ENCODE results near the gene C6orf120.

C6orf120 gene

GRCh38 chr6:169726963-169727362 lies 25.0 kb downstream of the C6orf120 start:
- Histone ChIP-seq H3K4me1 (ENCODE audit: control insufficient read depth in 1 of 2, insufficient read depth in 2 of 2, low read length in 2 of 2) (peaks cover 0 to 5% of the 10 kb centered on the region in 2 experiments), H3K79me2 (ENCODE audit: control insufficient read depth, insufficient read depth, low read length, poor library complexity) (peaks cover 9% of the 10 kb centered on the region), H4K91ac (ENCODE audit: low read depth, low read length) (no peak overlapping the region), H4K8ac (ENCODE audit: low read depth, low read length) (no peak overlapping the region), H3K36me3 (ENCODE audit: control insufficient read depth in 1 of 2, insufficient read depth in 2 of 2, low read length in 2 of 2) (no peaks in the 10 kb centered on the region), H3K4me3 (ENCODE audit: low read depth, low read length) (no peak overlapping the region), H2BK12ac (ENCODE audit: low read length) (no peak overlapping the region), H3K4me2 (ENCODE audit: low read length) (no peak overlapping the region), H3K4ac (ENCODE audit: low read depth, low read length) (no peak overlapping the region), H4K12ac (ENCODE audit: low read depth, low read length) (no peak overlapping the region), H3K27me3 (ENCODE audit: insufficient read depth, low read length) (no peaks in the 10 kb centered on the region), H3K14ac (ENCODE audit: low read length) (no peak overlapping the region), H2BK120ac (ENCODE audit: insufficient read depth, low read length, poor library complexity) (no peak overlapping the region), H3K18ac (ENCODE audit: low read length) (no peak overlapping the region), H2BK5ac (ENCODE audit: low read depth, low read length, poor library complexity) (no peak overlapping the region), H3K9me3 (ENCODE audit: insufficient read depth, low read depth, low read length) (no peaks in the 10 kb centered on the region), H2AK5ac (ENCODE audit: low read length) (no peak overlapping the region), H3K23ac (ENCODE audit: low read length) (no peak overlapping the region), H2AFZ (ENCODE audit: insufficient read depth, low read length, poor library complexity) (no peak overlapping the region), H3K9ac (ENCODE audit: low read length) (no peak overlapping the region), H3K27ac (ENCODE audit: low read depth, low read length) (no peak overlapping the region), H3K79me1 (ENCODE audit: low read length) (peaks cover 11% of the 10 kb centered on the region)
- DNase-seq: no peak

GRCh38 chr6:169729961-169730360 lies 28.0 kb downstream of the C6orf120 start:
- Histone ChIP-seq H3K79me1 (ENCODE audit: low read length) (peaks cover under 1% of the 10 kb centered on the region), H3K18ac (ENCODE audit: low read length) (no peak overlapping the region), H3K9ac (ENCODE audit: low read length) (no peak overlapping the region), H3K27ac (ENCODE audit: low read depth, low read length) (no peak overlapping the region), H3K27me3 (ENCODE audit: insufficient read depth, low read length) (no peaks in the 10 kb centered on the region), H4K8ac (ENCODE audit: low read depth, low read length) (no peak overlapping the region), H3K23ac (ENCODE audit: low read length) (no peak overlapping the region), H3K4me1 (ENCODE audit: control insufficient read depth in 1 of 2, insufficient read depth in 2 of 2, low read length in 2 of 2) (no peaks in the 10 kb centered on the region), H3K9me3 (ENCODE audit: insufficient read depth, low read depth, low read length) (no peaks in the 10 kb centered on the region), H2AK5ac (ENCODE audit: low read length) (no peak overlapping the region), H3K36me3 (ENCODE audit: control insufficient read depth in 1 of 2, insufficient read depth in 2 of 2, low read length in 2 of 2) (no peaks in the 10 kb centered on the region), H2AFZ (ENCODE audit: insufficient read depth, low read length, poor library complexity) (no peak overlapping the region), H2BK12ac (ENCODE audit: low read length) (no peak overlapping the region), H3K79me2 (ENCODE audit: control insufficient read depth, insufficient read depth, low read length, poor library complexity) (no peaks in the 10 kb centered on the region), H3K4me3 (ENCODE audit: low read depth, low read length) (no peak overlapping the region), H3K4me2 (ENCODE audit: low read length) (no peak overlapping the region), H2BK5ac (ENCODE audit: low read depth, low read length, poor library complexity) (no peak overlapping the region), H3K14ac (ENCODE audit: low read length) (no peak overlapping the region), H4K12ac (ENCODE audit: low read depth, low read length) (no peak overlapping the region), H3K4ac (ENCODE audit: low read depth, low read length) (no peak overlapping the region), H4K91ac (ENCODE audit: low read depth, low read length) (no peak overlapping the region), H2BK120ac (ENCODE audit: insufficient read depth, low read length, poor library complexity) (no peak overlapping the region)
- no peak for DNase-seq

GRCh38 chr6:169738204-169738975 lies 36.5 kb downstream of the C6orf120 start:
- H3K4me2 ChIP-seq (ENCODE audit: low read length): no peak overlapping the region
- H3K27me3 ChIP-seq (ENCODE audit: insufficient read depth, low read length): no peaks in the 10 kb centered on the region
- H3K36me3 ChIP-seq (ENCODE audit: control insufficient read depth in 1 of 2, insufficient read depth in 2 of 2, low read length in 2 of 2): no peaks in the 10 kb centered on the region
- H3K23ac ChIP-seq (ENCODE audit: low read length): no peak overlapping the region
- H3K14ac ChIP-seq (ENCODE audit: low read length): no peak overlapping the region
- no peak overlapping the region for H2BK5ac ChIP-seq (ENCODE audit: low read depth, low read length, poor library complexity)
- H3K18ac ChIP-seq (ENCODE audit: low read length): no peak overlapping the region
- H3K79me2 ChIP-seq (ENCODE audit: control insufficient read depth, insufficient read depth, low read length, poor library complexity): no peaks in the 10 kb centered on the region
- H3K9me3 ChIP-seq (ENCODE audit: insufficient read depth, low read depth, low read length): no peaks in the 10 kb centered on the region
- no peak overlapping the region for H2AFZ ChIP-seq (ENCODE audit: insufficient read depth, low read length, poor library complexity)
- no peak overlapping the region for H3K27ac ChIP-seq (ENCODE audit: low read depth, low read length)
- WGBS (ENCODE audit: extremely low coverage, insufficient coverage, insufficient read length): no CpG with 5 or more reads among the region's 9 CpGs
- H2BK120ac ChIP-seq (ENCODE audit: insufficient read depth, low read length, poor library complexity): no peak overlapping the region
- DNase-seq: no peak
- no peak overlapping the region for H2AK5ac ChIP-seq (ENCODE audit: low read length)
- H4K12ac ChIP-seq (ENCODE audit: low read depth, low read length): no peak overlapping the region
- no peak overlapping the region for H4K91ac ChIP-seq (ENCODE audit: low read depth, low read length)
- H3K9ac ChIP-seq (ENCODE audit: low read length): no peak overlapping the region
- no peak overlapping the region for H4K8ac ChIP-seq (ENCODE audit: low read depth, low read length)
- no peak overlapping the region for H3K4me3 ChIP-seq (ENCODE audit: low read depth, low read length)
- H3K4me1 ChIP-seq (ENCODE audit: control insufficient read depth in 1 of 2, insufficient read depth in 2 of 2, low read length in 2 of 2): no peaks in the 10 kb centered on the region
- H2BK12ac ChIP-seq (ENCODE audit: low read length): no peak overlapping the region
- no peaks in the 10 kb centered on the region for H3K79me1 ChIP-seq (ENCODE audit: low read length)
- no peak overlapping the region for H3K4ac ChIP-seq (ENCODE audit: low read depth, low read length)

GRCh38 chr6:169738976-169739529 lies 37.1 kb downstream of the C6orf120 start:
- H3K27me3 ChIP-seq (ENCODE audit: insufficient read depth, low read length): no peaks in the 10 kb centered on the region
- H3K4me3 ChIP-seq (ENCODE audit: low read depth, low read length): no peak overlapping the region
- H3K36me3 ChIP-seq (ENCODE audit: control insufficient read depth in 1 of 2, insufficient read depth in 2 of 2, low read length in 2 of 2): no peaks in the 10 kb centered on the region
- H3K4ac ChIP-seq (ENCODE audit: low read depth, low read length): no peak overlapping the region
- no peak overlapping the region for H2BK120ac ChIP-seq (ENCODE audit: insufficient read depth, low read length, poor library complexity)
- no peaks in the 10 kb centered on the region for H3K79me2 ChIP-seq (ENCODE audit: control insufficient read depth, insufficient read depth, low read length, poor library complexity)
- no peak overlapping the region for H4K12ac ChIP-seq (ENCODE audit: low read depth, low read length)
- H3K4me1 ChIP-seq (ENCODE audit: control insufficient read depth in 1 of 2, insufficient read depth in 2 of 2, low read length in 2 of 2): no peaks in the 10 kb centered on the region
- H4K8ac ChIP-seq (ENCODE audit: low read depth, low read length): no peak overlapping the region
- no peak for DNase-seq
- no peak overlapping the region for H2BK12ac ChIP-seq (ENCODE audit: low read length)
- no peak overlapping the region for H2AK5ac ChIP-seq (ENCODE audit: low read length)
- H2AFZ ChIP-seq (ENCODE audit: insufficient read depth, low read length, poor library complexity): no peak overlapping the region
- H3K9me3 ChIP-seq (ENCODE audit: insufficient read depth, low read depth, low read length): no peaks in the 10 kb centered on the region
- no peak overlapping the region for H3K23ac ChIP-seq (ENCODE audit: low read length)
- no peak overlapping the region for H3K27ac ChIP-seq (ENCODE audit: low read depth, low read length)
- peak overlapping the region; percentile 66 for H3K9ac ChIP-seq (ENCODE audit: low read length)
- no peak overlapping the region for H3K18ac ChIP-seq (ENCODE audit: low read length)
- no peak overlapping the region for H2BK5ac ChIP-seq (ENCODE audit: low read depth, low read length, poor library complexity)
- no peak overlapping the region for H4K91ac ChIP-seq (ENCODE audit: low read depth, low read length)
- no peak overlapping the region for H3K14ac ChIP-seq (ENCODE audit: low read length)
- H3K4me2 ChIP-seq (ENCODE audit: low read length): no peak overlapping the region
- no CpG with 5 or more reads among the region's 2 CpGs for WGBS (ENCODE audit: extremely low coverage, insufficient coverage, insufficient read length)
- no peaks in the 10 kb centered on the region for H3K79me1 ChIP-seq (ENCODE audit: low read length)

Measured in trophoblast cell (in vitro differentiated cells and primary cell).